ENCODE results near the gene NUDT16L1.

GRCh38 chr16:4649744-4650442 lies 43.5 kb upstream of the NUDT16L1 start:
- TF ChIP-seq CTCF (IDR thresholded peaks at IDR 0.05) (no peak), POLR2A (IDR thresholded peaks at IDR 0.05) (no peak)

Data from uterus (tissue), 2 donors.